GM23338 (cell line): ENCODE measurements around the gene RFX3. TPM values are rescaled to one million over a fixed set of nuclear protein-coding genes. Genes with fewer than 3 reads are reported as not detected.

Experiments
- ATAC-seq: fragments of 200-7000 bp; cut with Tn5 transposase; 3 replicates; pipeline ENCODE4 v1.9.1; 2020
- DNase-seq: peaks from one replicate; pipeline ENCODE4 v3.0.0-alpha.2; 2015; ENCODE audit warnings: low spot score
- H2AFZ ChIP-seq: fragments of 200-600 bp; sonication (generic); 2 replicates; pipeline ENCODE4 v1.8.0; 2016; ENCODE audit warnings: antibody characterized with exemption, mild to moderate bottlenecking, moderate library complexity
- H3F3A ChIP-seq: fragments of 200-600 bp; sonication (generic); replicated peaks from 2 replicates; pipeline ENCODE4 v1.8.0; 2017; ENCODE audit warnings: antibody characterized with exemption, mixed run types, low read depth
- H3K27ac ChIP-seq: fragments of 200-600 bp; sonication (generic); 2 replicates; pipeline ENCODE4 v1.6.1; 2016; ENCODE audit warnings: low read depth
- H3K27me3 ChIP-seq: fragments of 200-600 bp; sonication (generic); 2 replicates; pipeline ENCODE4 v1.8.0; 2016; ENCODE audit warnings: mild to moderate bottlenecking, mixed run types, moderate library complexity; ENCODE audit not compliant: insufficient read depth
- H3K36me3 ChIP-seq: fragments of 200-600 bp; sonication (generic); 2 replicates; pipeline ENCODE4 v1.8.0; 2016; ENCODE audit warnings: mild to moderate bottlenecking; ENCODE audit not compliant: insufficient read depth
- H3K4me1 ChIP-seq: fragments of 200-600 bp; sonication (generic); 2 replicates; pipeline ENCODE4 v1.8.0; 2016; ENCODE audit warnings: mild to moderate bottlenecking, moderate library complexity; ENCODE audit not compliant: insufficient read depth
- H3K4me2 ChIP-seq: fragments of 200-600 bp; sonication (generic); 2 replicates; pipeline ENCODE4 v1.7.1; 2017; ENCODE audit warnings: mixed run types
- H3K4me3 ChIP-seq: fragments of 200-600 bp; sonication (generic); 2 replicates; pipeline ENCODE4 v1.6.1; 2016; ENCODE audit warnings: mixed run types
- H3K79me2 ChIP-seq: fragments of 200-600 bp; sonication (generic); replicated peaks from 2 replicates; pipeline ENCODE4 v1.8.0; 2017; ENCODE audit warnings: mild to moderate bottlenecking; ENCODE audit not compliant: insufficient read depth
- H3K9me2 ChIP-seq: fragments of 200-600 bp; sonication (generic); 2 replicates; pipeline ENCODE4 v1.8.0; 2017; ENCODE audit not compliant: insufficient read depth
- H4K20me1 ChIP-seq: fragments of 200-600 bp; sonication (generic); replicated peaks from 2 replicates; pipeline ENCODE4 v1.8.0; 2017; ENCODE audit warnings: mild to moderate bottlenecking; ENCODE audit not compliant: insufficient read depth
- H3K27ac Mint-ChIP-seq: 2 replicates; pipeline ENCODE4 v1.8.0; 2020; ENCODE audit warnings: inconsistent platforms, mild to moderate bottlenecking, moderate library complexity, mixed read lengths
- H3K27me3 Mint-ChIP-seq: 3 replicates; pipeline ENCODE4 v1.8.0; 2022; ENCODE audit warnings: low read depth, mild to moderate bottlenecking, moderate library complexity, mixed read lengths, inconsistent platforms; ENCODE audit not compliant: insufficient read depth, poor library complexity
- H3K36me3 Mint-ChIP-seq: 3 replicates; pipeline ENCODE4 v1.8.0; 2021; ENCODE audit warnings: low read depth, mild to moderate bottlenecking, inconsistent platforms, moderate library complexity, mixed read lengths
- H3K4me1 Mint-ChIP-seq: 3 replicates; pipeline ENCODE4 v1.8.0; 2020; ENCODE audit warnings: mild to moderate bottlenecking, inconsistent platforms, mixed read lengths
- H3K4me3 Mint-ChIP-seq: 3 replicates; pipeline ENCODE4 v1.8.0; 2021; ENCODE audit warnings: moderate library complexity, mild to moderate bottlenecking, inconsistent platforms, mixed read lengths
- H3K9me3 Mint-ChIP-seq: 3 replicates; pipeline ENCODE4 v1.8.0; 2020; ENCODE audit warnings: moderate library complexity, mild to moderate bottlenecking, inconsistent platforms, mixed read lengths
- CREB1 ChIP-seq: fragments of 250-450 bp; sonication (Bioruptor Pico); IDR thresholded peaks from 2 replicates; pipeline ENCODE4 v1.5.0; 2020; ENCODE audit warnings: low read depth, mild to moderate bottlenecking, moderate library complexity
- EZH2phosphoT487 ChIP-seq: fragments of 200-600 bp; sonication (generic); IDR thresholded peaks from one replicate; pipeline ENCODE4 v1.8.1; 2018; ENCODE audit warnings: antibody characterized with exemption; ENCODE audit not compliant: unreplicated experiment
- NANOG ChIP-seq: IDR thresholded peaks from 2 replicates; pipeline ENCODE4 v1.6.1; 2016; ENCODE audit warnings: antibody characterized with exemption, borderline replicate concordance
- POLR2AphosphoS5 ChIP-seq: IDR thresholded peaks from 2 replicates; pipeline ENCODE4 v1.6.1; 2016; ENCODE audit warnings: antibody characterized with exemption, low read depth
- ZNF114 ChIP-seq: fragments of 250-450 bp; sonication (Bioruptor Pico); IDR thresholded peaks from 2 replicates; pipeline ENCODE4 v1.5.0; 2020; ENCODE audit warnings: mild to moderate bottlenecking, moderate library complexity
- ZNF331 ChIP-seq: fragments of 250-450 bp; sonication (Bioruptor Pico); IDR thresholded peaks from 2 replicates; pipeline ENCODE4 v1.5.0; 2020; ENCODE audit warnings: low read depth, mild to moderate bottlenecking, moderate library complexity
- polyA plus RNA-seq: library from polyadenylated mRNA; unstranded; fragments of >200 nt; fragmentation: Nextera tagmentation; extraction: Ambion mirVana; gene quantifications from 2 replicates; pipeline ENCODE4 v1.2.1, GENCODE V29; 2016
- total RNA-seq: library from RNA; depleted of rRNA; stranded (reverse); fragments of >200 nt; shearing (Covaris generic); gene quantifications from 2 replicates; pipeline ENCODE4 v1.2.3, GENCODE V29; 2014
- TF ChIP-seq, protein P1 (sequence below): IDR thresholded peaks from one replicate; pipeline ENCODE4 v1.6.1; 2018; ENCODE audit warnings: antibody characterized with exemption; ENCODE audit not compliant: unreplicated experiment
- TF ChIP-seq, protein P2 (sequence below), 2 experiments: fragments of 200-600 bp in 1 of 2; sonication (generic) in 1 of 2; conservative IDR thresholded peaks; 2 replicates each; pipeline versions ENCODE4 v1.5.1 to v1.6.1; 2016 to 2017; ENCODE audit warnings: antibody characterized with exemption in 2 of 2, low read depth in 2 of 2, mild to moderate bottlenecking in 2 of 2, moderate library complexity in 1 of 2
- TF ChIP-seq, protein P3 (sequence below): IDR thresholded peaks from 2 replicates; pipeline ENCODE4 v1.6.1; 2016; ENCODE audit warnings: antibody characterized with exemption

RFX3 gene
- total and polyA plus RNA-seq, 2 experiments from 2014 or later = 9.8 to 22.1 TPM

DNA sequence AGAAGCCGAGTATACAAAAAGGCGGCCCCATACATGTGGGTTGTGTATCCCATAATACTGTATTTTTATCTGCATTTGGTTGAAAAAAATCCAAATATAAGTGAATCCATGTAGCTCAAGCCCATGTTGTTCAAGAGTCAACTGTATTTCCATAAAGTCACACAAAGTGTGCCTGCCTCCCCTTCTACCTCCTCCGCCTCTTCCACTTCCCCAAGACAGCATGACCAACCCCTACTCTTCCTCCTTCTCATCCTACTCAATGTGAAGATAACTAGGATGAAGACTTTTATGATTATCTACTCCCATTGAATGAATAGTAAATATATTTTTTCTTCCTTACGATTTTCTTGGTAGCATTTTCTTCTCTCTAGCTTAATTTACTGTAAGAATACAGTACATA, 92.7 kb downstream of the RFX3 start:
- Mint-ChIP-seq H3K9me3 (no peaks in the 10 kb centered on the region), H3K27me3 (no peaks in the 10 kb centered on the region), H3K4me3 (no peak overlapping the region), H3K4me1 (no peaks in the 10 kb centered on the region), H3K36me3 (peaks cover 2% of the 10 kb centered on the region; the same call in 1 of the 3 replicates), H3K27ac (no peak overlapping the region)
- Histone ChIP-seq H3K27me3 (no peaks in the 10 kb centered on the region), H3K36me3 (no peaks in the 10 kb centered on the region), H3K79me2 (peaks cover 4% of the 10 kb centered on the region; the same call in 1 of the 2 replicates), H3F3A (no peaks in the 10 kb centered on the region), H3K4me2 (no peak overlapping the region), H3K4me3 (no peak overlapping the region), H3K9me2 (peaks cover 8% of the 10 kb centered on the region; the same call in 1 of the 2 replicates), H4K20me1 (no peaks in the 10 kb centered on the region), H2AFZ (no peak overlapping the region), H3K27ac (no peak overlapping the region), H3K4me1 (no peaks in the 10 kb centered on the region)
- ATAC-seq (no peak), DNase-seq (no peak)
- TF ChIP-seq, protein P1, sequence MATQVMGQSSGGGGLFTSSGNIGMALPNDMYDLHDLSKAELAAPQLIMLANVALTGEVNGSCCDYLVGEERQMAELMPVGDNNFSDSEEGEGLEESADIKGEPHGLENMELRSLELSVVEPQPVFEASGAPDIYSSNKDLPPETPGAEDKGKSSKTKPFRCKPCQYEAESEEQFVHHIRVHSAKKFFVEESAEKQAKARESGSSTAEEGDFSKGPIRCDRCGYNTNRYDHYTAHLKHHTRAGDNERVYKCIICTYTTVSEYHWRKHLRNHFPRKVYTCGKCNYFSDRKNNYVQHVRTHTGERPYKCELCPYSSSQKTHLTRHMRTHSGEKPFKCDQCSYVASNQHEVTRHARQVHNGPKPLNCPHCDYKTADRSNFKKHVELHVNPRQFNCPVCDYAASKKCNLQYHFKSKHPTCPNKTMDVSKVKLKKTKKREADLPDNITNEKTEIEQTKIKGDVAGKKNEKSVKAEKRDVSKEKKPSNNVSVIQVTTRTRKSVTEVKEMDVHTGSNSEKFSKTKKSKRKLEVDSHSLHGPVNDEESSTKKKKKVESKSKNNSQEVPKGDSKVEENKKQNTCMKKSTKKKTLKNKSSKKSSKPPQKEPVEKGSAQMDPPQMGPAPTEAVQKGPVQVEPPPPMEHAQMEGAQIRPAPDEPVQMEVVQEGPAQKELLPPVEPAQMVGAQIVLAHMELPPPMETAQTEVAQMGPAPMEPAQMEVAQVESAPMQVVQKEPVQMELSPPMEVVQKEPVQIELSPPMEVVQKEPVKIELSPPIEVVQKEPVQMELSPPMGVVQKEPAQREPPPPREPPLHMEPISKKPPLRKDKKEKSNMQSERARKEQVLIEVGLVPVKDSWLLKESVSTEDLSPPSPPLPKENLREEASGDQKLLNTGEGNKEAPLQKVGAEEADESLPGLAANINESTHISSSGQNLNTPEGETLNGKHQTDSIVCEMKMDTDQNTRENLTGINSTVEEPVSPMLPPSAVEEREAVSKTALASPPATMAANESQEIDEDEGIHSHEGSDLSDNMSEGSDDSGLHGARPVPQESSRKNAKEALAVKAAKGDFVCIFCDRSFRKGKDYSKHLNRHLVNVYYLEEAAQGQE = no peak
- TF ChIP-seq, protein P2, sequence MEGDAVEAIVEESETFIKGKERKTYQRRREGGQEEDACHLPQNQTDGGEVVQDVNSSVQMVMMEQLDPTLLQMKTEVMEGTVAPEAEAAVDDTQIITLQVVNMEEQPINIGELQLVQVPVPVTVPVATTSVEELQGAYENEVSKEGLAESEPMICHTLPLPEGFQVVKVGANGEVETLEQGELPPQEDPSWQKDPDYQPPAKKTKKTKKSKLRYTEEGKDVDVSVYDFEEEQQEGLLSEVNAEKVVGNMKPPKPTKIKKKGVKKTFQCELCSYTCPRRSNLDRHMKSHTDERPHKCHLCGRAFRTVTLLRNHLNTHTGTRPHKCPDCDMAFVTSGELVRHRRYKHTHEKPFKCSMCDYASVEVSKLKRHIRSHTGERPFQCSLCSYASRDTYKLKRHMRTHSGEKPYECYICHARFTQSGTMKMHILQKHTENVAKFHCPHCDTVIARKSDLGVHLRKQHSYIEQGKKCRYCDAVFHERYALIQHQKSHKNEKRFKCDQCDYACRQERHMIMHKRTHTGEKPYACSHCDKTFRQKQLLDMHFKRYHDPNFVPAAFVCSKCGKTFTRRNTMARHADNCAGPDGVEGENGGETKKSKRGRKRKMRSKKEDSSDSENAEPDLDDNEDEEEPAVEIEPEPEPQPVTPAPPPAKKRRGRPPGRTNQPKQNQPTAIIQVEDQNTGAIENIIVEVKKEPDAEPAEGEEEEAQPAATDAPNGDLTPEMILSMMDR (conservative IDR thresholded peaks at IDR 0.05; ENCODE audit: low read depth in 2 of 2) = no peak
- TF ChIP-seq, protein P3, sequence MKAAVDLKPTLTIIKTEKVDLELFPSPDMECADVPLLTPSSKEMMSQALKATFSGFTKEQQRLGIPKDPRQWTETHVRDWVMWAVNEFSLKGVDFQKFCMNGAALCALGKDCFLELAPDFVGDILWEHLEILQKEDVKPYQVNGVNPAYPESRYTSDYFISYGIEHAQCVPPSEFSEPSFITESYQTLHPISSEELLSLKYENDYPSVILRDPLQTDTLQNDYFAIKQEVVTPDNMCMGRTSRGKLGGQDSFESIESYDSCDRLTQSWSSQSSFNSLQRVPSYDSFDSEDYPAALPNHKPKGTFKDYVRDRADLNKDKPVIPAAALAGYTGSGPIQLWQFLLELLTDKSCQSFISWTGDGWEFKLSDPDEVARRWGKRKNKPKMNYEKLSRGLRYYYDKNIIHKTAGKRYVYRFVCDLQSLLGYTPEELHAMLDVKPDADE = no peak
- TF ChIP-seq POLR2AphosphoS5 (no peak), EZH2phosphoT487 (no peak), NANOG (no peak)

DNA sequence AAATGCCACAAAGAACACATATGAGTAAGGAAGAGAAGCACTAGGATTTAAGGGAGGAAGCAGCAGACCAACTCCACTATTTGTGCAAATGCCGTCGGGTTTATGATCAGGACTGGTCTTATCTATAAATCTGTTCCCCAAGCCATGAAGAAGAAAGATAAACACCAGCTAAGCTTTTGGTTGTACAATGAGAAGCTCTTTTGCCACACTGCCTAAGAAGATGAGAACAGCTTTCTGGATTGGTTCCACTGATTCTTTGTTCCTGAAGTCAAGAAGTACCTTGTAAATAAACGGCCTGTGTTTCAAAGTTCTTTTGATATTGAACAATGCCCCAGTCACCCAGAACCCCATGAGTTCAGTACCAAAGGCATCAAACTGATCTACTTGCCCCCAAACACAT, 93.9 kb downstream of the RFX3 start:
- H3K27ac ChIP-seq = no peak overlapping the region
- no peak overlapping the region for H3K4me3 ChIP-seq
- H4K20me1 ChIP-seq = no peaks in the 10 kb centered on the region
- H3K79me2 ChIP-seq = peaks cover 4% of the 10 kb centered on the region; the same call in 1 of the 2 replicates
- H3K4me2 ChIP-seq = no peak overlapping the region
- ATAC-seq (no peak), DNase-seq (no peak)
- Mint-ChIP-seq H3K36me3 (peaks cover 9% of the 10 kb centered on the region), H3K27ac (no peak overlapping the region), H3K27me3 (no peaks in the 10 kb centered on the region), H3K4me1 (no peaks in the 10 kb centered on the region), H3K9me3 (peaks cover 1% of the 10 kb centered on the region), H3K4me3 (no peak overlapping the region)
- peaks cover 8% of the 10 kb centered on the region; the same call in 1 of the 2 replicates for H3K9me2 ChIP-seq
- no peaks in the 10 kb centered on the region for H3K4me1 ChIP-seq
- TF ChIP-seq EZH2phosphoT487 = no peak
- TF ChIP-seq ZNF331 = no peak
- TF ChIP-seq POLR2AphosphoS5 = no peak
- no peak for TF ChIP-seq ZNF114
- TF ChIP-seq CREB1 (CRISPR knock-in tag) = no peak
- H3K27me3 ChIP-seq = no peaks in the 10 kb centered on the region
- H2AFZ ChIP-seq = no peak overlapping the region
- no peaks in the 10 kb centered on the region for H3K36me3 ChIP-seq
- H3F3A ChIP-seq = no peaks in the 10 kb centered on the region
